PC-3 (cell line): ENCODE data around the gene CHMP6. TPM values are rescaled to one million over a fixed set of nuclear protein-coding genes. Genes with fewer than 3 reads are reported as not detected.

ENCODE experiments used
- ATAC-seq: fragments of 200-7000 bp; cut with Tn5 transposase; 2 replicates; pipeline ENCODE4 v1.9.1; 2020; ENCODE audit warnings: mild to moderate bottlenecking, moderate library complexity
- BruUV-seq: library from RNA; stranded (reverse); fragments of 400-500 nt; replicated peaks from 2 replicates; lab custom pipeline; 2021; lab: Mats Ljungman, UMichigan
- CTCF ChIA-PET: fragments of 300-600 bp; sonication (Branson Sonifier 250); formaldehyde crosslinking; loops from one replicate; lab custom pipeline; 2022; ENCODE audit warnings: antibody characterized with exemption; lab: Charles Lee
- POLR2A ChIA-PET: fragments of 300-600 bp; sonication (Branson Sonifier 250); formaldehyde crosslinking; loops from one replicate; lab custom pipeline; 2022; ENCODE audit warnings: antibody characterized with exemption; ENCODE audit not compliant: unreplicated experiment; lab: Charles Lee
- DNase-seq: peaks from one replicate; pipeline ENCODE4 v3.0.0-alpha.2; 2015
- H2AFZ ChIP-seq: fragments of 300-600 bp; sonication (generic); 2 replicates; pipeline ENCODE4 v1.6.0; 2016; ENCODE audit warnings: antibody characterized with exemption, low read length
- H3F3A ChIP-seq: fragments of 300-600 bp; sonication (generic); one replicate; pipeline ENCODE4 v1.6.0; 2017; ENCODE audit warnings: antibody characterized with exemption, low read length, control low read depth, mild to moderate bottlenecking; ENCODE audit not compliant: unreplicated experiment
- H3K27ac ChIP-seq: fragments of 300-600 bp; sonication (generic); 2 replicates; pipeline ENCODE4 v1.5.1; 2016; ENCODE audit warnings: mild to moderate bottlenecking, low read length
- H3K27me3 ChIP-seq: fragments of 300-600 bp; sonication (generic); 2 replicates; pipeline ENCODE4 v1.6.1; 2016; ENCODE audit warnings: low read length, mixed read lengths
- H3K36me3 ChIP-seq: fragments of 300-600 bp; sonication (generic); 2 replicates; pipeline ENCODE4 v1.6.1; 2016; ENCODE audit warnings: low read depth, mixed run types, low read length, mixed read lengths
- H3K4me1 ChIP-seq: fragments of 300-600 bp; sonication (generic); 2 replicates; pipeline ENCODE4 v1.5.1; 2016; ENCODE audit warnings: low read length; ENCODE audit not compliant: insufficient read depth
- H3K4me2 ChIP-seq: fragments of 300-600 bp; sonication (generic); 2 replicates; pipeline ENCODE4 v1.6.0; 2016; ENCODE audit warnings: low read length
- H3K4me3 ChIP-seq: fragments of 300-600 bp; sonication (generic); 2 replicates; pipeline ENCODE4 v1.5.1; 2016; ENCODE audit warnings: mild to moderate bottlenecking, low read length, mixed read lengths
- H3K79me2 ChIP-seq: fragments of 300-600 bp; sonication (generic); 2 replicates; pipeline ENCODE4 v1.6.1; 2017; ENCODE audit warnings: low read length, mixed read lengths
- H3K9ac ChIP-seq: fragments of 300-600 bp; sonication (generic); 2 replicates; pipeline ENCODE4 v1.6.0; 2016; ENCODE audit warnings: mild to moderate bottlenecking, low read length
- H3K9me2 ChIP-seq: fragments of 300-600 bp; sonication (generic); replicated peaks from 2 replicates; pipeline ENCODE4 v1.6.1; 2016; ENCODE audit warnings: mixed run types, low read length, mixed read lengths
- H3K9me3 ChIP-seq: fragments of 300-600 bp; sonication (generic); 2 replicates; pipeline ENCODE4 v1.6.1; 2016; ENCODE audit warnings: low read length, mixed read lengths
- H4K20me1 ChIP-seq: fragments of 300-600 bp; sonication (generic); 2 replicates; pipeline ENCODE4 v1.6.1; 2016; ENCODE audit warnings: low read length, mixed read lengths
- EZH2 ChIP-seq: fragments of 300-600 bp; sonication (generic); IDR thresholded peaks from one replicate; pipeline ENCODE4 v1.6.1; 2017; ENCODE audit warnings: antibody characterized with exemption, mild to moderate bottlenecking, low read length; ENCODE audit not compliant: unreplicated experiment
- EZH2phosphoT487 ChIP-seq: fragments of 300-600 bp; sonication (generic); IDR thresholded peaks from 2 replicates; pipeline ENCODE4 v1.6.1; 2018; ENCODE audit warnings: mild to moderate bottlenecking, antibody characterized with exemption, low read length, borderline replicate concordance
- intact Hi-C: fragments of 100-400 bp; cut with micrococcal nuclease; formaldehyde crosslinking; loops from 2 replicates; pipeline ENCODE4 v1.9.0; 2023
- total RNA-seq: library from RNA; depleted of rRNA; stranded (reverse); fragments of >200 nt; gene quantifications from 2 replicates; pipeline ENCODE4 v1.2.3, GENCODE V29; 2014
- TF ChIP-seq, protein P1 (sequence below): fragments of 300-600 bp; sonication (generic); conservative IDR thresholded peaks from 2 replicates; pipeline ENCODE4 v1.5.1; 2017; ENCODE audit warnings: antibody characterized with exemption, low read depth, mild to moderate bottlenecking, low read length

Gene CHMP6
- total RNA-seq, 1 experiment from 2014 or later, result 26.1 TPM

DNA sequence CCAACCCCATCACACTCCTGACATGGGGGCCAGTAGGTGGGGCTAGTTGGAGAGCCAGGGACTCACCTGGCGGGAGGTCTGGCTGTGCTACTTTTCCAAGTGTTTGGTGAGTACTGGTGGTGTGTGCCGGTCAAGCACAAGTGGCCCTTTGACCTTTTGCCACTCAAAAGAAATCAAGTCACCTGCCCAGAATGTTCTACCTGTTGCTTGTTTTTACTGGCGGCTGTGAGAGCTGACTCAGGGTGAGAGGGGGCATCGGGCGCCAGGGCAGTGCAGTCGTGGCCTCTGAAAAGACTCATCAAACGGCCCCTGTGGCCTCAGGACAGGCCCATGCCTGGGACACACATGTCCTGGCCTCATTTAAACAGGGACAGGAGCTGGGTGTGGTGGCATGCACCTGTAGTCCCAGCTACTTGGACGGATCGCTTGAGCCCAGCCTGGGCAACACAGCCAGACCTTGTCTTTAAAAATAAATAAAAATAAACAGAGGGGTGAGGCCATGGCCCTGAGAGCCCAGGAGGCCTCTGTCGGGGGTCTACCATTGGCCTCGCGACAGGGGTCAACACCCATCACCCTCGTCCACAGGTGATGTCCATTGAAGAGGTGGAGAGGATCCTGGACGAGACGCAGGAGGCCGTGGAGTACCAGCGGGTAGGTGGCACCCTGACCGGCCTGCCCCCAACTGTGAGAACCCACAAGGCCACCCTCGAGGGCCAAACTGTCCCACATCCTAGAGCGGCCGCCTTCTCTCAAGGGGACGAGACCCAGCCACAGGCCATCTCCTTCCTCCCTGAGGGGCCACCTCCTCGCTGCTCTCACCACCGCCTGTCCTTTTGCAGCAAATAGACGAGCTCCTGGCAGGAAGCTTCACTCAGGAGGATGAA, 5.0 kb downstream of the CHMP6 start:
- no TSS peak for BruUV-seq
- H3K4me3 ChIP-seq, result no peak overlapping the region
- H3K9ac ChIP-seq, result no peak overlapping the region
- POLR2A ChIA-PET, result no interaction called here
- TF ChIP-seq EZH2 (no peak), EZH2phosphoT487 (no peak)
- TF ChIP-seq, protein P1, sequence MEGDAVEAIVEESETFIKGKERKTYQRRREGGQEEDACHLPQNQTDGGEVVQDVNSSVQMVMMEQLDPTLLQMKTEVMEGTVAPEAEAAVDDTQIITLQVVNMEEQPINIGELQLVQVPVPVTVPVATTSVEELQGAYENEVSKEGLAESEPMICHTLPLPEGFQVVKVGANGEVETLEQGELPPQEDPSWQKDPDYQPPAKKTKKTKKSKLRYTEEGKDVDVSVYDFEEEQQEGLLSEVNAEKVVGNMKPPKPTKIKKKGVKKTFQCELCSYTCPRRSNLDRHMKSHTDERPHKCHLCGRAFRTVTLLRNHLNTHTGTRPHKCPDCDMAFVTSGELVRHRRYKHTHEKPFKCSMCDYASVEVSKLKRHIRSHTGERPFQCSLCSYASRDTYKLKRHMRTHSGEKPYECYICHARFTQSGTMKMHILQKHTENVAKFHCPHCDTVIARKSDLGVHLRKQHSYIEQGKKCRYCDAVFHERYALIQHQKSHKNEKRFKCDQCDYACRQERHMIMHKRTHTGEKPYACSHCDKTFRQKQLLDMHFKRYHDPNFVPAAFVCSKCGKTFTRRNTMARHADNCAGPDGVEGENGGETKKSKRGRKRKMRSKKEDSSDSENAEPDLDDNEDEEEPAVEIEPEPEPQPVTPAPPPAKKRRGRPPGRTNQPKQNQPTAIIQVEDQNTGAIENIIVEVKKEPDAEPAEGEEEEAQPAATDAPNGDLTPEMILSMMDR, result 0 out of 2 replicates have a peak, but pooled peaks have one; percentile 16
- H3K9me2 ChIP-seq, result no peaks in the 10 kb centered on the region
- peak overlapping the region; percentile 79 for H3K27ac ChIP-seq
- CTCF ChIA-PET, result no interaction called here
- H3K9me3 ChIP-seq, result no peaks in the 10 kb centered on the region
- no peak overlapping the region for H2AFZ ChIP-seq
- peaks cover 26% of the 10 kb centered on the region for H3K4me1 ChIP-seq
- H4K20me1 ChIP-seq, result no peaks in the 10 kb centered on the region
- intact Hi-C loops, result no loop called here
- peaks cover 20% of the 10 kb centered on the region for H3K36me3 ChIP-seq
- H3K27me3 ChIP-seq, result no peaks in the 10 kb centered on the region
- DNase-seq (no peak), ATAC-seq (no peak; the same call in 1 of the 2 replicates)
- H3K4me2 ChIP-seq, result peak overlapping the region; percentile 53; the same call in 1 of the 2 replicates
- peaks cover 16% of the 10 kb centered on the region for H3K79me2 ChIP-seq
- H3F3A ChIP-seq, result no peaks in the 10 kb centered on the region

DNA sequence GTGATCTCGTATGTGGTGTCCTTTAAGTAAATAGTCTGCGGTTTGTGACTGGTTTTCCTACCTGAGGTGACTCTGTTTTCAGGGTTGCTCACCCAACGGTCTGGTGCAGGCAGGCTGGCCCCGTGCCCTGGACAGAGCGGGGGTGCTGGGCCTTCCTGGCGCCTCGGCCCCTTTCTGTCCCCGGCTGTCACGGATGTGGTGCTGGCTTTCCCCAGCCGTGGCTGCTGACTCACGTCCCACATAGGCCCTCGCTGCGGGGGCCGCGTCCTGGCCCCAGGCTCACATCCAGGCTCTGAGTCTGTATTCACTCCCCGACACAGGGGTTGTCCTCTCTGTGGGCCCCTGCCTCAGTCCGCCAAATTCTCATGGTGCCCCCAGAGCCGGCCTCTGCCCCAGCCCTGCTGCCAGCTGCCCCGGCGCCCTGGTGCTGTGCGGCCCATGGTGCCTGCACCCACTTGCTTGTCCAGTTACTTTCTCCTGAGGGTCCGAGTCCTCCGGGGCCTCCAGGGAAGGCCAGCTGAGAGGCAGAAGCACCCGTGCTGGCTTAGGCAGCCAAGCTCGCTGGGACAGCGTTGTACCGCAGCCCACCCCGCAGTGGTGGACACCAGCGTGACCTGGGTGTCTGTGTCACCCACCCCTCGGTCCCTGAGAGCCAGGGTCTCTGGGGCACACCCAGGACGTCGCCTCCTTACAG, 5.9 kb downstream of the CHMP6 start:
- H3K36me3 ChIP-seq, result peaks cover 20% of the 10 kb centered on the region
- peak overlapping the region; percentile 79 for H3K27ac ChIP-seq
- H3K4me2 ChIP-seq, result peak overlapping the region; percentile 53
- intact Hi-C loops, result no loop called here
- H3K9me3 ChIP-seq, result no peaks in the 10 kb centered on the region
- CTCF ChIA-PET, result no interaction called here
- TF ChIP-seq EZH2, result no peak
- TF ChIP-seq EZH2phosphoT487, result no peak
- no peaks in the 10 kb centered on the region for H3K27me3 ChIP-seq
- H4K20me1 ChIP-seq, result no peaks in the 10 kb centered on the region
- H3F3A ChIP-seq, result no peaks in the 10 kb centered on the region
- BruUV-seq, result no TSS peak
- peaks cover 12% of the 10 kb centered on the region for H3K79me2 ChIP-seq
- no peak overlapping the region for H3K4me3 ChIP-seq
- peaks cover 33% of the 10 kb centered on the region for H3K4me1 ChIP-seq
- ATAC-seq (peak; percentile 76), DNase-seq (peak; percentile 83)
- H3K9me2 ChIP-seq, result no peaks in the 10 kb centered on the region
- no peak overlapping the region for H2AFZ ChIP-seq
- POLR2A ChIA-PET, result no interaction called here
- H3K9ac ChIP-seq, result peak overlapping the region; percentile 42; the same call in 1 of the 2 replicates

DNA sequence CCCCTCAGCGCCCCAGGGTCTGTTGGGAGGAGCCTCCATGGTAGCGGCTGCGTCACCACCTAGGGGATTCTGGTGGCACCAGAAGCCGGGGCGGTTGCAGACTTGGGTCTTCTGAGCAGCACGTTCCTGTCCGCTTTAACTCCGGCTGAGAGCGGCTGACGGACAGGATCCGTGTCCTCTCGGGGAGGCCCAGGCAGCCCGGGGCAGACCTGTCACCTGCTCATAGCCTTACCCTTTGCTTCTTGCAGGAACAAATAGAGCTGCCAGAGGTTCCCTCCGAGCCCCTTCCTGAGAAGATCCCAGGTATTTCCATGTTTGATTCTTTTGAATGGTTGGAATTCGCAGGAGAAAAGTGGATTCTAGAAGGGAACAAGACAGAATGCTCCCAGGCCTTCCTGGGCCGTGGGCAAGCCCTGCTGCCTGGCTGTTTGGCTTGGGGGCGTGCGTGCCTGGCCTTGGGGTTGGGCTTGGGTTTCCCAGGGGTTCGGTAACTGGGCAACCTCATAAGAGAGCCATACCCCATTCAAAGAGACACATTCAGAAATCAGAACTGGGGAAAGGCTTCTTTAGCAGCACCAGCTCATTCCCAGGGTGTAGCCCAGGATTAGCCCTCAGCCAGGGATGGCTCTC, 6.6 kb downstream of the CHMP6 start:
- intact Hi-C loops, result no loop called here
- POLR2A ChIA-PET, result no interaction called here

More for the DNA sequence above, 6.6 kb downstream of the CHMP6 start:
- no peak overlapping the region for H3K4me3 ChIP-seq
- BruUV-seq, result no TSS peak
- peaks cover 5% of the 10 kb centered on the region for H3K79me2 ChIP-seq
- H3K9ac ChIP-seq, result peak overlapping the region; percentile 42; the same call in 1 of the 2 replicates
- H3K9me3 ChIP-seq, result no peaks in the 10 kb centered on the region
- CTCF ChIA-PET, result no interaction called here
- H3K36me3 ChIP-seq, result peaks cover 20% of the 10 kb centered on the region
- no peaks in the 10 kb centered on the region for H4K20me1 ChIP-seq
- no peak overlapping the region for H2AFZ ChIP-seq
- ATAC-seq, result no peak
- no peak for DNase-seq
- peaks cover 30% of the 10 kb centered on the region for H3K4me1 ChIP-seq
- peak overlapping the region; percentile 79 for H3K27ac ChIP-seq
- no peaks in the 10 kb centered on the region for H3K9me2 ChIP-seq
- H3K27me3 ChIP-seq, result no peaks in the 10 kb centered on the region
- TF ChIP-seq EZH2phosphoT487, result no peak
- TF ChIP-seq, protein P1, result no peak
- no peak for TF ChIP-seq EZH2
- peak overlapping the region; percentile 53 for H3K4me2 ChIP-seq
- H3F3A ChIP-seq, result no peaks in the 10 kb centered on the region
